Natural killer cell (primary cell): ENCODE results near the gene BCL2L11. TPM values are rescaled to one million over a fixed set of nuclear protein-coding genes. Genes with fewer than 3 reads are reported as not detected.
"Not testable (repeated sequence)": the region's sequence is repeated elsewhere in the genome, so short reads cannot be mapped to it uniquely, and the experiment has no call there.

Source experiments
- ATAC-seq, 3 donors: fragments of 150-1000 bp in 2 of 3; fragments of 200-7000 bp in 1 of 3; cut with Tn5 transposase; 1 replicate in 1 of 3; 2 replicates in 2 of 3; pipeline ENCODE4 v1.10.0; 2021; ENCODE audit warnings: mild to moderate bottlenecking in 2 of 3, moderate library complexity in 2 of 3
- DNase-seq, 2 donors: peaks; one replicate each; pipeline versions ENCODE4 v3.0.0 to v3.0.0-alpha.2; 2013 to 2021; ENCODE audit warnings: mixed read lengths in 1 of 2
- H3K27ac ChIP-seq: one replicate; pipeline ENCODE4 v1.5.1; 2013; ENCODE audit warnings: mild to moderate bottlenecking, low read length
- H3K27me3 ChIP-seq: one replicate; pipeline ENCODE4 v1.6.1; 2013; ENCODE audit warnings: low read length; ENCODE audit not compliant: control insufficient read depth, insufficient read depth
- H3K36me3 ChIP-seq: one replicate; pipeline ENCODE4 v1.6.1; 2013; ENCODE audit warnings: low read length; ENCODE audit not compliant: control insufficient read depth, insufficient read depth
- H3K4me1 ChIP-seq: one replicate; pipeline ENCODE4 v1.6.1; 2013; ENCODE audit warnings: low read length; ENCODE audit not compliant: control insufficient read depth, insufficient read depth
- H3K4me3 ChIP-seq: one replicate; pipeline ENCODE4 v1.5.1; 2013; ENCODE audit warnings: low read length
- H3K9me3 ChIP-seq: one replicate; pipeline ENCODE4 v1.6.1; 2013; ENCODE audit warnings: low read length; ENCODE audit not compliant: control insufficient read depth, insufficient read depth
- H3K27ac Mint-ChIP-seq, 2 donors: one replicate each; pipeline ENCODE4 v1.8.0; 2022; ENCODE audit warnings: mild to moderate bottlenecking in 2 of 2, mixed read lengths in 2 of 2, moderate library complexity in 1 of 2
- H3K27me3 Mint-ChIP-seq, 2 donors: one replicate each; pipeline ENCODE4 v1.8.0; 2022; ENCODE audit warnings: low read depth in 2 of 2, mixed read lengths in 2 of 2
- H3K36me3 Mint-ChIP-seq: one replicate; pipeline ENCODE4 v1.8.0; 2022; ENCODE audit warnings: mixed read lengths
- H3K4me1 Mint-ChIP-seq, 2 donors: one replicate each; pipeline ENCODE4 v1.8.0; 2022; ENCODE audit warnings: mixed read lengths in 2 of 2
- H3K4me3 Mint-ChIP-seq: one replicate; pipeline ENCODE4 v1.8.0; 2022; ENCODE audit warnings: mild to moderate bottlenecking, moderate library complexity, mixed read lengths
- H3K9me3 Mint-ChIP-seq, 2 donors: one replicate each; pipeline ENCODE4 v1.8.0; 2022; ENCODE audit warnings: mixed read lengths in 2 of 2
- CTCF ChIP-seq: fragments of 200-600 bp; IDR thresholded peaks from one replicate; pipeline ENCODE4 v1.8.0; 2022; ENCODE audit warnings: antibody characterized with exemption
- WGBS: methylation state at CpG from one replicate; pipeline ENCODE4 v1.1.7; 2013; ENCODE audit warnings: missing lambda C conversion rate; ENCODE audit not compliant: insufficient coverage; 5-methylcytosine and 5-hydroxymethylcytosine counted together
- intact Hi-C: fragments of 100-400 bp; cut with micrococcal nuclease; formaldehyde crosslinking; loops from one replicate; pipeline ENCODE4 v1.14.2; 2022
- total RNA-seq, 4 donors: library from RNA; stranded (reverse); fragments of 120-200 nt in 1 of 4; gene quantifications; one replicate each; pipeline versions ENCODE4 v1.2.3 to v1.2.4, GENCODE V29; 2013 to 2022

Gene BCL2L11
- total RNA-seq: 10 to 100 TPM; 27.4 to 56.9 (median 39.9) TPM
- total RNA-seq (2013): 19.5 TPM

GRCh38 chr2:111120253-111121027 is at the start of gene BCL2L11:
BCL2L11 (plus strand) TSS chr2:111120914; CDS start chr2:111123746, 2,832 bp downstream.
- Mint-ChIP-seq H3K27ac (peak within 1 kb of the TSS; percentile 86 to 89), H3K4me1 (peaks cover 47 to 56% of the 10 kb centered on the region in 2 donors), H3K27me3 (peaks cover 39 to 42% of the 10 kb centered on the region in 2 donors), H3K9me3 (no peaks in the 10 kb centered on the region), H3K36me3 (no peaks in the 10 kb centered on the region), H3K4me3 (peak within 1 kb of the TSS; percentile 95)
- under 1% methylated on average over 98 of the region's 98 CpGs for WGBS
- no peaks in the 10 kb centered on the region for H3K9me3 ChIP-seq
- peaks cover 11% of the 10 kb centered on the region for H3K36me3 ChIP-seq
- H3K4me3 ChIP-seq: peak within 1 kb of the TSS; percentile 83
- H3K27ac ChIP-seq: peak within 1 kb of the TSS; percentile 59
- no peak for TF ChIP-seq CTCF
- ATAC-seq (peak; percentile 74 to 86 (median 80)), DNase-seq (peak; percentile 85 to 94)
- peaks cover 63% of the 10 kb centered on the region for H3K4me1 ChIP-seq
- intact Hi-C loops: loop anchor here (2.0 to 5.0 kb wide), 2 partner anchors 266 to 443 kb away; partner anchors contain the start of gene BUB1
- peaks cover 35% of the 10 kb centered on the region for H3K27me3 ChIP-seq

GRCh38 chr2:111071600-111072171 is 49.0 kb upstream of the BCL2L11 start:
- peak in 1 of 3 donors; percentile 14 for ATAC-seq

GRCh38 chr2:111072220-111072871 is 48.4 kb upstream of the BCL2L11 start:
- peaks cover 2 to 11% of the 10 kb centered on the region in 2 donors for H3K9me3 Mint-ChIP-seq
- no peak overlapping the region for H3K27ac ChIP-seq
- H3K9me3 ChIP-seq: peaks cover 4% of the 10 kb centered on the region
- H3K36me3 Mint-ChIP-seq: peaks cover 12% of the 10 kb centered on the region
- intact Hi-C loops: no loop called here
- H3K27me3 Mint-ChIP-seq: peaks cover 11 to 24% of the 10 kb centered on the region in 2 donors
- no peak for DNase-seq
- no peak overlapping the region for H3K4me3 ChIP-seq
- no peaks in the 10 kb centered on the region for H3K4me1 ChIP-seq
- no peak overlapping the region for H3K27ac Mint-ChIP-seq
- WGBS: 92% methylated on average over 2 of the region's 2 CpGs
- ATAC-seq: no peak
- no peak overlapping the region for H3K4me3 Mint-ChIP-seq
- H3K27me3 ChIP-seq: no peaks in the 10 kb centered on the region
- no peak for TF ChIP-seq CTCF
- H3K36me3 ChIP-seq: no peaks in the 10 kb centered on the region
- H3K4me1 Mint-ChIP-seq: no peaks in the 10 kb centered on the region

More at GRCh38 chr2:111071600-111072171, 49.0 kb upstream of the BCL2L11 start:
- peaks cover 0 to 9% of the 10 kb centered on the region in 2 donors for H3K9me3 Mint-ChIP-seq
- no peak for TF ChIP-seq CTCF
- no peak overlapping the region for H3K27ac Mint-ChIP-seq
- H3K27ac ChIP-seq: no peak overlapping the region
- peaks cover 8% of the 10 kb centered on the region for H3K36me3 Mint-ChIP-seq
- H3K27me3 Mint-ChIP-seq: peaks cover 8 to 17% of the 10 kb centered on the region in 2 donors
- no peaks in the 10 kb centered on the region for H3K36me3 ChIP-seq
- WGBS: 50% methylated on average over 4 of the region's 5 CpGs
- no peak overlapping the region for H3K4me3 ChIP-seq
- H3K4me3 Mint-ChIP-seq: no peak overlapping the region
- peaks cover 4% of the 10 kb centered on the region for H3K9me3 ChIP-seq
- no peaks in the 10 kb centered on the region for H3K4me1 ChIP-seq
- no peaks in the 10 kb centered on the region for H3K4me1 Mint-ChIP-seq
- no peaks in the 10 kb centered on the region for H3K27me3 ChIP-seq
- DNase-seq: no peak
- intact Hi-C loops: no loop called here

- H3K27ac ChIP-seq, H3K9me3 Mint-ChIP-seq, H3K4me1 ChIP-seq, H3K36me3 Mint-ChIP-seq, H3K27ac Mint-ChIP-seq, H3K36me3 ChIP-seq, H3K4me1 Mint-ChIP-seq, H3K4me3 ChIP-seq, H3K9me3 ChIP-seq, H3K27me3 ChIP-seq, intact Hi-C loops, DNase-seq, H3K4me3 Mint-ChIP-seq, ATAC-seq: not testable (repeated sequence)
- no CpG with 5 or more reads among the region's 1 CpG for WGBS
- H3K27me3 Mint-ChIP-seq: peaks cover 48 to 61% of the 10 kb centered on the region in 2 donors
Measured at GRCh38 chr2:111082659-111083058, 38.1 kb upstream of the BCL2L11 start.
